HepG2 (cell line): ENCODE results near the gene HDAC4. TPM values are rescaled to one million over a fixed set of nuclear protein-coding genes. Genes with fewer than 3 reads are reported as not detected.

ENCODE experiments used
- ATAC-seq: fragments of 200-7000 bp; cut with Tn5 transposase; 3 replicates; pipeline ENCODE4 v1.9.1; 2020; ENCODE audit warnings: mild to moderate bottlenecking, moderate library complexity
- BruUV-seq: library from RNA; stranded (reverse); fragments of 400-500 nt; replicated peaks from 2 replicates; lab custom pipeline; 2021; lab: Mats Ljungman, UMichigan
- CTCF ChIA-PET: fragments of 300-600 bp; formaldehyde crosslinking; extraction: SDS; loops from one replicate; lab custom pipeline; 2021; ENCODE audit warnings: low total read pairs, inconsistent platforms, low intra/inter-chr PET ratio; lab: Yijun Ruan, JAX
- POLR2A ChIA-PET: fragments of 350-600 bp; sonication (Branson Sonifier 250); formaldehyde crosslinking; loops from one replicate; lab custom pipeline; 2020; ENCODE audit warnings: antibody characterized with exemption, inconsistent platforms; lab: Yijun Ruan, JAX
- DNase-seq: peaks from one replicate; pipeline ENCODE4 v3.0.0-alpha.2; 2015; ENCODE audit warnings: low spot score
- FAIRE-seq: peaks from 3 replicates; lab custom pipeline; 2011; peaks lifted over from hg19 to GRCh38; lab: Jason Lieb, UNC
- H2AFZ ChIP-seq: one replicate; pipeline ENCODE4 v1.6.1; 2011; ENCODE audit warnings: low read length, inconsistent platforms
- H3K27ac ChIP-seq: fragments of 300-600 bp; 3 replicates; pipeline ENCODE4 v1.8.0; 2011; ENCODE audit warnings: mixed run types, mild to moderate bottlenecking, mixed read lengths, low read length, inconsistent platforms; ENCODE audit not compliant: insufficient read depth; ENCODE audit errors: extremely low read length
- H3K27me3 ChIP-seq, 2 experiments: fragments of 200-600 bp in 1 of 2; 2 replicates in 1 of 2; 3 replicates in 1 of 2; pipeline versions ENCODE4 v1.6.0 to v1.8.0; 2011; ENCODE audit warnings: low read length in 2 of 2, mild to moderate bottlenecking in 2 of 2, moderate library complexity in 2 of 2, inconsistent platforms in 1 of 2; ENCODE audit not compliant: insufficient read depth in 2 of 2, control insufficient read depth in 1 of 2
- H3K36me3 ChIP-seq, 2 experiments: fragments of 200-600 bp in 1 of 2; replicated peaks in 1 of 2; 2 replicates in 1 of 2; 3 replicates in 1 of 2; pipeline versions ENCODE4 v1.5.1 to v1.8.0; 2011; ENCODE audit warnings: low read length in 2 of 2, inconsistent platforms in 1 of 2; ENCODE audit not compliant: insufficient read depth in 2 of 2, control insufficient read depth in 1 of 2
- H3K4me1 ChIP-seq: 2 replicates; pipeline ENCODE4 v1.5.1; 2012; ENCODE audit warnings: low read length, inconsistent platforms; ENCODE audit not compliant: insufficient read depth
- H3K4me2 ChIP-seq: 2 replicates; pipeline ENCODE4 v1.6.0; 2011; ENCODE audit warnings: low read depth, low read length, inconsistent platforms
- H3K4me3 ChIP-seq, 3 experiments: fragments of 200-600 bp in 1 of 3; sonication (generic), shearing (Covaris generic) in 1 of 3; replicated peaks in 1 of 3; 2 replicates each; pipeline ENCODE4 v1.5.1; 2011 to 2016; ENCODE audit warnings: low read length in 3 of 3, inconsistent platforms in 2 of 3, low read depth in 2 of 3, mild to moderate bottlenecking in 2 of 3, control low read depth in 1 of 3, mixed read lengths in 1 of 3; ENCODE audit not compliant: insufficient read depth in 1 of 3
- H3K79me2 ChIP-seq: one replicate; pipeline ENCODE4 v1.6.1; 2011; ENCODE audit warnings: low read length, inconsistent platforms; ENCODE audit not compliant: insufficient read depth
- H3K9ac ChIP-seq: 2 replicates; pipeline ENCODE4 v1.6.0; 2011; ENCODE audit warnings: mild to moderate bottlenecking, low read depth, low read length, inconsistent platforms; ENCODE audit not compliant: insufficient read depth
- H3K9me3 ChIP-seq: 2 replicates; pipeline ENCODE4 v1.5.1; 2012; ENCODE audit warnings: mild to moderate bottlenecking, low read length
- H4K20me1 ChIP-seq: 2 replicates; pipeline ENCODE4 v1.6.0; 2011; ENCODE audit warnings: inconsistent platforms, mild to moderate bottlenecking, low read length, moderate library complexity; ENCODE audit not compliant: insufficient read depth
- BATF2 ChIP-seq: sonication (generic); formaldehyde crosslinking; IDR thresholded peaks from 2 replicates; pipeline ENCODE4 v1.8.0; 2022; ENCODE audit warnings: mild to moderate bottlenecking, missing genetic modification reagents, moderate library complexity
- CEBPB ChIP-seq: IDR thresholded peaks from 2 replicates; pipeline ENCODE4 v1.6.1; 2011; ENCODE audit warnings: low read depth, low read length, improper control_type of control experiment, borderline replicate concordance
- ETV5 ChIP-seq: IDR thresholded peaks from 2 replicates; pipeline ENCODE4 v1.6.1; 2018; ENCODE audit warnings: missing biosample characterization, missing genetic modification reagents, inconsistent platforms, borderline replicate concordance
- FOXA1 ChIP-seq, 2 experiments: fragments of 450-650 bp in 1 of 2; sonication (generic) in 1 of 2; formaldehyde crosslinking in 1 of 2; IDR thresholded peaks; 2 replicates each; pipeline versions ENCODE4 v1.4.0 to v1.6.1; 2016 to 2020; ENCODE audit warnings: missing genetic modification reagents in 1 of 2
- GATAD1 ChIP-seq: IDR thresholded peaks from 2 replicates; pipeline ENCODE4 v1.6.1; 2016; ENCODE audit warnings: missing genetic modification reagents, missing compliant biosample characterization
- GMEB2 ChIP-seq: IDR thresholded peaks from 2 replicates; pipeline ENCODE4 v1.6.1; 2016; ENCODE audit warnings: missing biosample characterization, missing genetic modification reagents, low read depth
- HNRNPLL ChIP-seq: fragments of 200-400 bp; formaldehyde crosslinking; IDR thresholded peaks from 2 replicates; pipeline ENCODE4 v1.6.1; 2017; ENCODE audit warnings: mild to moderate bottlenecking, low read depth, low read length; ENCODE audit not compliant: poor library complexity, severe bottlenecking
- HOXA9 ChIP-seq: sonication (generic); formaldehyde crosslinking; IDR thresholded peaks from 2 replicates; pipeline ENCODE4 v1.8.1; 2022; ENCODE audit warnings: missing genetic modification reagents, mild to moderate bottlenecking, moderate library complexity, borderline replicate concordance
- JUN ChIP-seq: sonication (generic); formaldehyde crosslinking; IDR thresholded peaks from 2 replicates; pipeline ENCODE4 v1.4.0; 2020; ENCODE audit warnings: mild to moderate bottlenecking, missing genetic modification reagents
- MTERF4 ChIP-seq: sonication (generic); formaldehyde crosslinking; IDR thresholded peaks from 2 replicates; pipeline ENCODE4 v1.8.0; 2023; ENCODE audit warnings: mild to moderate bottlenecking, missing genetic modification reagents
- NFIB ChIP-seq: sonication (generic); formaldehyde crosslinking; IDR thresholded peaks from 2 replicates; pipeline ENCODE4 v1.9.0; 2021; ENCODE audit warnings: missing genetic modification reagents, mild to moderate bottlenecking, borderline replicate concordance
- NFIC ChIP-seq: IDR thresholded peaks from 2 replicates; pipeline ENCODE4 v1.6.1; 2012; ENCODE audit warnings: mild to moderate bottlenecking, low read length, inconsistent platforms
- PHF21A ChIP-seq: sonication (generic); formaldehyde crosslinking; IDR thresholded peaks from 2 replicates; pipeline ENCODE4 v1.5.0; 2020; ENCODE audit warnings: mild to moderate bottlenecking, missing genetic modification reagents
- SIX1 ChIP-seq: sonication (generic); formaldehyde crosslinking; IDR thresholded peaks from 2 replicates; pipeline ENCODE4 v1.4.0; 2020; ENCODE audit warnings: missing genetic modification reagents, borderline replicate concordance
- TBX3 ChIP-seq: fragments of 450-650 bp; IDR thresholded peaks from 2 replicates; pipeline ENCODE4 v1.6.1; 2017; ENCODE audit warnings: antibody characterized with exemption, mild to moderate bottlenecking, inconsistent platforms, borderline replicate concordance
- YY1 ChIP-seq: IDR thresholded peaks from 2 replicates; pipeline ENCODE4 v1.6.1; 2011; ENCODE audit warnings: low read length, low read depth, moderate library complexity, mild to moderate bottlenecking; ENCODE audit not compliant: insufficient read depth, insufficient replicate concordance
- ZNF234 ChIP-seq: sonication (generic); formaldehyde crosslinking; conservative IDR thresholded peaks from 2 replicates; pipeline ENCODE4 v1.5.1; 2020; ENCODE audit warnings: mild to moderate bottlenecking, missing genetic modification reagents
- WGBS: methylation state at CpG from one replicate; pipeline ENCODE4 v1.1.6; 2017; ENCODE audit warnings: low lambda C conversion rate; 5-methylcytosine and 5-hydroxymethylcytosine counted together
- in situ Hi-C: cut with HindIII; loops from 2 replicates; pipeline ENCODE4 v1.10.0; 2017; ENCODE audit warnings: low pct_unique_long_range_greater_than_20kb; ENCODE audit not compliant: extremely low pct_ligation_motif_present
- intact Hi-C: fragments of 100-400 bp; cut with micrococcal nuclease; formaldehyde crosslinking; loops from one replicate; pipeline ENCODE4 v1.10.0; 2022; ENCODE audit not compliant: unreplicated experiment
- polyA plus RNA-seq, 8 experiments: library from polyadenylated mRNA; depleted of rRNA in 3 of 8; stranded (reverse) in 7 of 8; unstranded in 1 of 8; fragments of >200 nt; fragmentation: Illumina TruSeq in 4 of 8; extraction: Trizol in 4 of 8; gene quantifications; 2 replicates each; pipeline versions ENCODE4 v1.2.1 to v1.2.3, GENCODE V29; 2011 to 2016; ENCODE audit warnings: low read depth in 4 of 8, missing spikeins in 1 of 8, mixed read lengths in 1 of 8; ENCODE audit not compliant: insufficient read depth in 1 of 8
- total RNA-seq, 5 experiments: library from RNA; depleted of rRNA; stranded (reverse); fragments of >200 nt; fragmentation: Illumina TruSeq; extraction: Trizol; gene quantifications; 2 replicates each; pipeline ENCODE4 v1.2.3, GENCODE V29; 2016; ENCODE audit warnings: low read depth in 1 of 5
- TF ChIP-seq, protein P1 (sequence below): sonication (generic); formaldehyde crosslinking; IDR thresholded peaks from 2 replicates; pipeline ENCODE4 v1.5.0; 2020; ENCODE audit warnings: mild to moderate bottlenecking, missing genetic modification reagents

The HDAC4 gene
- total and polyA plus RNA-seq, 2 of the 13 experiments (the other 11 are each of a cell fraction or from before 2014, with no cell fraction given), result 10.1 to 11.5 TPM

DNA sequence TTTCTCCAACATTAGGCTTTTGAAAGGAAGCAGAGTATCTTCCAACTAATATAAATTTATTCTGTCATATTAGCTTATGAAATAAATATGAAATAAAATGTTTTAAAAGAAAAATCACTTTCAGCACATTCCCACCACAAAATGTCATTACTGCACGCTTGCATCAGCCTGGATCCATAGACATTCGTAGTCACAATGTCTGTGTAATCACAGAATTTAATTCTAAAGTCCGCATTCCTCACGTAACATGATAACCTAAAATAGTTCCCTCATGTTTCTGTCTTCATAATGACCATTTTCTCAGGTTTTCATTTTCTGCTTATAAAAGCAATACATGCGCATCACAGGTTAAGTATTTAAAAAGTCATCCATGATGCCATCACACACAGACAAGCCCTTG is 47.1 kb downstream of the HDAC4 start (continued):
- no peak for TF ChIP-seq GMEB2 (CRISPR knock-in tag)
- no peak for TF ChIP-seq YY1
- TF ChIP-seq CEBPB, result peak; percentile 46; the same call in 1 of the 2 replicates
- TF ChIP-seq SIX1 (CRISPR knock-in tag), result peak; percentile 34; the same call in 1 of the 2 replicates

- Histone ChIP-seq H4K20me1 (no peaks in the 10 kb centered on the region; the same call in 1 of the 2 replicates), H3K4me1 (peaks cover 15% of the 10 kb centered on the region), H2AFZ (no peak overlapping the region), H3K4me3 (no peak overlapping the region), H3K9ac (no peak overlapping the region), H3K27ac (no peak overlapping the region), H3K9me3 (peaks cover 14% of the 10 kb centered on the region), H3K79me2 (peaks cover 23% of the 10 kb centered on the region), H3K36me3 (peaks cover 17 to 32% of the 10 kb centered on the region in 2 experiments; a peak in 4 of 5 replicates), H3K4me2 (no peak overlapping the region), H3K27me3 (no peaks in the 10 kb centered on the region)
- in situ Hi-C loops, result no loop called here
- WGBS, result 95% methylated on average over 13 of the region's 14 CpGs
- BruUV-seq, result no TSS peak
- intact Hi-C loops, result no loop called here
- no peak for FAIRE-seq
- ATAC-seq, result no peak
- ChIA-PET POLR2A (no interaction called here), CTCF (no interaction called here)
- DNase-seq, result no peak
- TF ChIP-seq BATF2 (CRISPR knock-in tag), result no peak
- TF ChIP-seq TBX3, result no peak
- no peak for TF ChIP-seq MTERF4 (CRISPR knock-in tag)
- TF ChIP-seq HOXA9 (CRISPR knock-in tag), result no peak
- TF ChIP-seq GATAD1 (CRISPR knock-in tag), result no peak
- TF ChIP-seq NFIB (CRISPR knock-in tag), result no peak
- no peak for TF ChIP-seq FOXA1 (IDR thresholded peaks at IDR 0.05)
- TF ChIP-seq FOXA1 (CRISPR knock-in tag; IDR thresholded peaks at IDR 0.05), result no peak
- no peak for TF ChIP-seq ZNF234
- TF ChIP-seq JUN, result no peak
- TF ChIP-seq, protein P1, sequence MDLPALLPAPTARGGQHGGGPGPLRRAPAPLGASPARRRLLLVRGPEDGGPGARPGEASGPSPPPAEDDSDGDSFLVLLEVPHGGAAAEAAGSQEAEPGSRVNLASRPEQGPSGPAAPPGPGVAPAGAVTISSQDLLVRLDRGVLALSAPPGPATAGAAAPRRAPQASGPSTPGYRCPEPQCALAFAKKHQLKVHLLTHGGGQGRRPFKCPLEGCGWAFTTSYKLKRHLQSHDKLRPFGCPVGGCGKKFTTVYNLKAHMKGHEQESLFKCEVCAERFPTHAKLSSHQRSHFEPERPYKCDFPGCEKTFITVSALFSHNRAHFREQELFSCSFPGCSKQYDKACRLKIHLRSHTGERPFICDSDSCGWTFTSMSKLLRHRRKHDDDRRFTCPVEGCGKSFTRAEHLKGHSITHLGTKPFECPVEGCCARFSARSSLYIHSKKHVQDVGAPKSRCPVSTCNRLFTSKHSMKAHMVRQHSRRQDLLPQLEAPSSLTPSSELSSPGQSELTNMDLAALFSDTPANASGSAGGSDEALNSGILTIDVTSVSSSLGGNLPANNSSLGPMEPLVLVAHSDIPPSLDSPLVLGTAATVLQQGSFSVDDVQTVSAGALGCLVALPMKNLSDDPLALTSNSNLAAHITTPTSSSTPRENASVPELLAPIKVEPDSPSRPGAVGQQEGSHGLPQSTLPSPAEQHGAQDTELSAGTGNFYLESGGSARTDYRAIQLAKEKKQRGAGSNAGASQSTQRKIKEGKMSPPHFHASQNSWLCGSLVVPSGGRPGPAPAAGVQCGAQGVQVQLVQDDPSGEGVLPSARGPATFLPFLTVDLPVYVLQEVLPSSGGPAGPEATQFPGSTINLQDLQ, result no peak
- no peak for TF ChIP-seq PHF21A (CRISPR knock-in tag)
- no peak for TF ChIP-seq ETV5
- no peak for TF ChIP-seq HNRNPLL
- TF ChIP-seq NFIC, result no peak
These were observed 49.1 kb downstream of the HDAC4 start for GRCh38 chr2:239351687-239352086.
